Measurements from ENCODE around the gene SLC39A3. TPM values are rescaled to one million over a fixed set of nuclear protein-coding genes. Genes with fewer than 3 reads are reported as not detected.

SLC39A3 gene
- total and polyA plus RNA-seq, 10 of the 15 experiments (the other 5 are each of a cell fraction or from before 2014, with no cell fraction given): 0.63 to 67.1 (median 51.2) TPM

DNA sequence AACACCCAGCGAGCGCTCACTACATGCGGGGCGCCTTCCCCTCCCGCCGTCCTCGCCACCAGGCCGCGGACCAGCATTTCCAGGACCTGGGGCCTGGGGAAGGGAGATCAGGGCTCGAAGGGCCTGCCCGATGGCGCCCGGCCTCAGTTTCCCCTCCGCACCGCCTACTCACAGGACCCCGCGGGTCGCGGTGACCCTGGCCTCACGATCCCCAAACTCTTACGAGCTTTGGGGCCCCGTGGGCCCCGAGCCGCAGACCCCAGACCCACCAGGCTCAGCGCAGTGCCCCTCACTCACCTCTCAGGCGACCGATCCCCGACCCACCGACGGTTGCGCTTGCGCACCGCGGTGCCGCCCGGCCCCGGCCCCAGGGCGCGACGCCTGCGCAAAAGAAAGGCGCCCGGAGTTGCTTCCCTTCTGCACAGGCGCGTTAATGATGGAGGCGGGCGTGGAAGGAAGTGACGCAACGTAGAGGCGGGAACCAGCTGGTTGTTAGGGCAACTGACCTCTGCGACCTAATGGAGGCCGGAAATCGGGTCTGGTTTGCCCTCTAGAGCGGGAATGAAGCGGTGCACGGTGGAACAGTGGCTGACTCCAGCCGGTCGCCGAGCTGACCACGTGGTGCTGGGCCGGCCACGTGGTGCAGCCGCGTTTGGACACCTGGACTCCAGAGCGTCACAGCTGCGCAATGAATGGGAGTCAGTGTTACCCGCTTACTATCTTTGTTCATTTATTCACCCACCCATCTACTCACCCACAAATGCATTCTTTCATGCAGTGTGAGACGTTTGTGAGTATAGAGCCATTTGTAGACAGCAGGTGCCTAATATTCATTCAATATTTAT lies 43.3 kb upstream of the SLC39A3 start, which contains the start of gene SGTA (continued):
- TF ChIP-seq, protein P1, sequence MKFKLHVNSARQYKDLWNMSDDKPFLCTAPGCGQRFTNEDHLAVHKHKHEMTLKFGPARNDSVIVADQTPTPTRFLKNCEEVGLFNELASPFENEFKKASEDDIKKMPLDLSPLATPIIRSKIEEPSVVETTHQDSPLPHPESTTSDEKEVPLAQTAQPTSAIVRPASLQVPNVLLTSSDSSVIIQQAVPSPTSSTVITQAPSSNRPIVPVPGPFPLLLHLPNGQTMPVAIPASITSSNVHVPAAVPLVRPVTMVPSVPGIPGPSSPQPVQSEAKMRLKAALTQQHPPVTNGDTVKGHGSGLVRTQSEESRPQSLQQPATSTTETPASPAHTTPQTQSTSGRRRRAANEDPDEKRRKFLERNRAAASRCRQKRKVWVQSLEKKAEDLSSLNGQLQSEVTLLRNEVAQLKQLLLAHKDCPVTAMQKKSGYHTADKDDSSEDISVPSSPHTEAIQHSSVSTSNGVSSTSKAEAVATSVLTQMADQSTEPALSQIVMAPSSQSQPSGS (IDR thresholded peaks at IDR 0.05; ENCODE audit: low read length): no peak
- peak; percentile 58 for TF ChIP-seq ATF7 (IDR thresholded peaks at IDR 0.05; ENCODE audit: low read depth)
- peak; percentile 63; the same call in 1 of the 2 replicates for TF ChIP-seq LARP7 (IDR thresholded peaks at IDR 0.05)
- TF ChIP-seq IKZF2 (IDR thresholded peaks at IDR 0.05): no peak
- TF ChIP-seq, protein P2, sequence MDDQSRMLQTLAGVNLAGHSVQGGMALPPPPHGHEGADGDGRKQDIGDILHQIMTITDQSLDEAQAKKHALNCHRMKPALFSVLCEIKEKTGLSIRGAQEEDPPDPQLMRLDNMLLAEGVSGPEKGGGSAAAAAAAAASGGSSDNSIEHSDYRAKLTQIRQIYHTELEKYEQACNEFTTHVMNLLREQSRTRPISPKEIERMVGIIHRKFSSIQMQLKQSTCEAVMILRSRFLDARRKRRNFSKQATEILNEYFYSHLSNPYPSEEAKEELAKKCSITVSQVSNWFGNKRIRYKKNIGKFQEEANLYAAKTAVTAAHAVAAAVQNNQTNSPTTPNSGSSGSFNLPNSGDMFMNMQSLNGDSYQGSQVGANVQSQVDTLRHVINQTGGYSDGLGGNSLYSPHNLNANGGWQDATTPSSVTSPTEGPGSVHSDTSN (IDR thresholded peaks at IDR 0.05; ENCODE audit: insufficient replicate concordance, low read depth, low read length): peak; percentile 34
- TF ChIP-seq, protein P3, sequence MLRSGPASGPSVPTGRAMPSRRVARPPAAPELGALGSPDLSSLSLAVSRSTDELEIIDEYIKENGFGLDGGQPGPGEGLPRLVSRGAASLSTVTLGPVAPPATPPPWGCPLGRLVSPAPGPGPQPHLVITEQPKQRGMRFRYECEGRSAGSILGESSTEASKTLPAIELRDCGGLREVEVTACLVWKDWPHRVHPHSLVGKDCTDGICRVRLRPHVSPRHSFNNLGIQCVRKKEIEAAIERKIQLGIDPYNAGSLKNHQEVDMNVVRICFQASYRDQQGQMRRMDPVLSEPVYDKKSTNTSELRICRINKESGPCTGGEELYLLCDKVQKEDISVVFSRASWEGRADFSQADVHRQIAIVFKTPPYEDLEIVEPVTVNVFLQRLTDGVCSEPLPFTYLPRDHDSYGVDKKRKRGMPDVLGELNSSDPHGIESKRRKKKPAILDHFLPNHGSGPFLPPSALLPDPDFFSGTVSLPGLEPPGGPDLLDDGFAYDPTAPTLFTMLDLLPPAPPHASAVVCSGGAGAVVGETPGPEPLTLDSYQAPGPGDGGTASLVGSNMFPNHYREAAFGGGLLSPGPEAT (IDR thresholded peaks at IDR 0.05; ENCODE audit: low read depth): no peak
- no peak for TF ChIP-seq BRCA1 (IDR thresholded peaks at IDR 0.05; ENCODE audit: low read depth, low read length)
- TF ChIP-seq RAD21 (IDR thresholded peaks at IDR 0.05; ENCODE audit: insufficient read depth, low read depth, low read length): no peak
- no peak; the same call in 1 of the 2 replicates for TF ChIP-seq ZNF207 (IDR thresholded peaks at IDR 0.05; ENCODE audit: borderline replicate concordance)
- TF ChIP-seq POLR2AphosphoS2 (IDR thresholded peaks at IDR 0.05; ENCODE audit: low read depth, low read length): peak; percentile 62; the same call in 1 of the 2 replicates
- no peak for TF ChIP-seq ZNF384 (IDR thresholded peaks at IDR 0.05; ENCODE audit: borderline replicate concordance, low read depth, low read length)
- TF ChIP-seq STAT1 (conservative IDR thresholded peaks at IDR 0.05): peak; percentile 10; the same call in 1 of the 2 replicates
- TF ChIP-seq, protein P4, sequence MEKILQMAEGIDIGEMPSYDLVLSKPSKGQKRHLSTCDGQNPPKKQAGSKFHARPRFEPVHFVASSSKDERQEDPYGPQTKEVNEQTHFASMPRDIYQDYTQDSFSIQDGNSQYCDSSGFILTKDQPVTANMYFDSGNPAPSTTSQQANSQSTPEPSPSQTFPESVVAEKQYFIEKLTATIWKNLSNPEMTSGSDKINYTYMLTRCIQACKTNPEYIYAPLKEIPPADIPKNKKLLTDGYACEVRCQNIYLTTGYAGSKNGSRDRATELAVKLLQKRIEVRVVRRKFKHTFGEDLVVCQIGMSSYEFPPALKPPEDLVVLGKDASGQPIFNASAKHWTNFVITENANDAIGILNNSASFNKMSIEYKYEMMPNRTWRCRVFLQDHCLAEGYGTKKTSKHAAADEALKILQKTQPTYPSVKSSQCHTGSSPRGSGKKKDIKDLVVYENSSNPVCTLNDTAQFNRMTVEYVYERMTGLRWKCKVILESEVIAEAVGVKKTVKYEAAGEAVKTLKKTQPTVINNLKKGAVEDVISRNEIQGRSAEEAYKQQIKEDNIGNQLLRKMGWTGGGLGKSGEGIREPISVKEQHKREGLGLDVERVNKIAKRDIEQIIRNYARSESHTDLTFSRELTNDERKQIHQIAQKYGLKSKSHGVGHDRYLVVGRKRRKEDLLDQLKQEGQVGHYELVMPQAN (conservative IDR thresholded peaks at IDR 0.05): peak; percentile 56
- TF ChIP-seq, protein P5, sequence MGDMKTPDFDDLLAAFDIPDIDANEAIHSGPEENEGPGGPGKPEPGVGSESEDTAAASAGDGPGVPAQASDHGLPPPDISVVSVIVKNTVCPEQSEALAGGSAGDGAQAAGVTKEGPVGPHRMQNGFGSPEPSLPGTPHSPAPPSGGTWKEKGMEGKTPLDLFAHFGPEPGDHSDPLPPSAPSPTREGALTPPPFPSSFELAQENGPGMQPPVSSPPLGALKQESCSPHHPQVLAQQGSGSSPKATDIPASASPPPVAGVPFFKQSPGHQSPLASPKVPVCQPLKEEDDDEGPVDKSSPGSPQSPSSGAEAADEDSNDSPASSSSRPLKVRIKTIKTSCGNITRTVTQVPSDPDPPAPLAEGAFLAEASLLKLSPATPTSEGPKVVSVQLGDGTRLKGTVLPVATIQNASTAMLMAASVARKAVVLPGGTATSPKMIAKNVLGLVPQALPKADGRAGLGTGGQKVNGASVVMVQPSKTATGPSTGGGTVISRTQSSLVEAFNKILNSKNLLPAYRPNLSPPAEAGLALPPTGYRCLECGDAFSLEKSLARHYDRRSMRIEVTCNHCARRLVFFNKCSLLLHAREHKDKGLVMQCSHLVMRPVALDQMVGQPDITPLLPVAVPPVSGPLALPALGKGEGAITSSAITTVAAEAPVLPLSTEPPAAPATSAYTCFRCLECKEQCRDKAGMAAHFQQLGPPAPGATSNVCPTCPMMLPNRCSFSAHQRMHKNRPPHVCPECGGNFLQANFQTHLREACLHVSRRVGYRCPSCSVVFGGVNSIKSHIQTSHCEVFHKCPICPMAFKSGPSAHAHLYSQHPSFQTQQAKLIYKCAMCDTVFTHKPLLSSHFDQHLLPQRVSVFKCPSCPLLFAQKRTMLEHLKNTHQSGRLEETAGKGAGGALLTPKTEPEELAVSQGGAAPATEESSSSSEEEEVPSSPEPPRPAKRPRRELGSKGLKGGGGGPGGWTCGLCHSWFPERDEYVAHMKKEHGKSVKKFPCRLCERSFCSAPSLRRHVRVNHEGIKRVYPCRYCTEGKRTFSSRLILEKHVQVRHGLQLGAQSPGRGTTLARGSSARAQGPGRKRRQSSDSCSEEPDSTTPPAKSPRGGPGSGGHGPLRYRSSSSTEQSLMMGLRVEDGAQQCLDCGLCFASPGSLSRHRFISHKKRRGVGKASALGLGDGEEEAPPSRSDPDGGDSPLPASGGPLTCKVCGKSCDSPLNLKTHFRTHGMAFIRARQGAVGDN (IDR thresholded peaks at IDR 0.05): peak; percentile 93
- TF ChIP-seq, protein P6, sequence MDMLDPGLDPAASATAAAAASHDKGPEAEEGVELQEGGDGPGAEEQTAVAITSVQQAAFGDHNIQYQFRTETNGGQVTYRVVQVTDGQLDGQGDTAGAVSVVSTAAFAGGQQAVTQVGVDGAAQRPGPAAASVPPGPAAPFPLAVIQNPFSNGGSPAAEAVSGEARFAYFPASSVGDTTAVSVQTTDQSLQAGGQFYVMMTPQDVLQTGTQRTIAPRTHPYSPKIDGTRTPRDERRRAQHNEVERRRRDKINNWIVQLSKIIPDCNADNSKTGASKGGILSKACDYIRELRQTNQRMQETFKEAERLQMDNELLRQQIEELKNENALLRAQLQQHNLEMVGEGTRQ (IDR thresholded peaks at IDR 0.05; ENCODE audit: borderline replicate concordance, low read depth, low read length): peak; percentile 99
- TF ChIP-seq EED (IDR thresholded peaks at IDR 0.05; ENCODE audit: low read depth): no peak
- TF ChIP-seq EZH2 (IDR thresholded peaks at IDR 0.05; ENCODE audit: borderline replicate concordance, control insufficient read depth, low read depth, low read length): no peak

All from GM12878 (cell line).